Vagina (tissue), 2 donors: ENCODE measurements around the gene SLC2A4RG. TPM values are rescaled to one million over a fixed set of nuclear protein-coding genes. Genes with fewer than 3 reads are reported as not detected.
"Not testable (repeated sequence)": the region's sequence is repeated elsewhere in the genome, so short reads cannot be mapped to it uniquely, and the experiment has no call there.

ENCODE experiments used
- DNase-seq, 2 donors: peaks; one replicate each; pipeline ENCODE4 v3.0.0-alpha.2; 2017; ENCODE audit errors: extremely low spot score in 2 of 2
- H3K27ac ChIP-seq: fragments of 200-600 bp; sonication (generic); one replicate; pipeline ENCODE4 v1.5.1; 2019
- H3K27me3 ChIP-seq: fragments of 200-600 bp; sonication (generic); one replicate; pipeline ENCODE4 v1.5.1; 2019
- H3K36me3 ChIP-seq, 2 donors: fragments of 200-600 bp; sonication (generic); one replicate each; pipeline ENCODE4 v1.5.1; 2017 to 2019
- H3K4me1 ChIP-seq: fragments of 200-600 bp; sonication (generic); one replicate; pipeline ENCODE4 v1.5.1; 2019
- H3K4me3 ChIP-seq, 2 donors: fragments of 200-600 bp; sonication (generic); 1 replicate in 1 of 2; 2 replicates in 1 of 2; pipeline ENCODE4 v1.5.1; 2016 to 2019
- H3K9me3 ChIP-seq: fragments of 200-600 bp; sonication (generic); one replicate; pipeline ENCODE4 v1.5.1; 2019
- CTCF ChIP-seq, 3 experiments: fragments of 450-650 bp in 2 of 3; fragments of 200-600 bp in 1 of 3; sonication (generic) in 1 of 3; IDR thresholded peaks; one replicate each; pipeline ENCODE4 v1.5.1; 2017 to 2019; ENCODE audit warnings: antibody characterized with exemption in 3 of 3, mild to moderate bottlenecking in 2 of 3, moderate library complexity in 2 of 3
- POLR2A ChIP-seq, 2 donors: fragments of 450-650 bp; IDR thresholded peaks; one replicate each; pipeline ENCODE4 v1.6.1; 2017; ENCODE audit warnings: antibody characterized with exemption in 2 of 2, mild to moderate bottlenecking in 2 of 2, moderate library complexity in 2 of 2
- POLR2AphosphoS5 ChIP-seq, 2 donors: sonication (generic); formaldehyde crosslinking; IDR thresholded peaks; one replicate each; pipeline ENCODE4 v1.9.0; 2017; ENCODE audit warnings: antibody characterized with exemption in 2 of 2, mild to moderate bottlenecking in 2 of 2, low read depth in 1 of 2; ENCODE audit not compliant: insufficient read depth in 1 of 2
- intact Hi-C: fragments of 100-400 bp; cut with DNase I; formaldehyde crosslinking; loops from one replicate; pipeline ENCODE4 v1.15.1; 2023
- total RNA-seq: library from RNA; depleted of rRNA; stranded (reverse); fragments of >200 nt; gene quantifications from one replicate; pipeline ENCODE4 v1.2.3, GENCODE V29; 2016

Gene SLC2A4RG
- total RNA-seq, 1 donor from 2014 or later: 33.1 TPM

GRCh38 chr20:63711085-63711645 is 28.4 kb upstream of the SLC2A4RG start:
- Histone ChIP-seq H3K36me3 (peaks cover 4 to 29% of the 10 kb centered on the region in 2 donors), H3K27ac (no peak overlapping the region), H3K27me3 (no peaks in the 10 kb centered on the region), H3K9me3 (peaks cover 10% of the 10 kb centered on the region), H3K4me1 (peaks cover 29% of the 10 kb centered on the region), H3K4me3 (no peak overlapping the region)
- intact Hi-C loops: no loop called here
- DNase-seq: no peak
- TF ChIP-seq POLR2A (IDR thresholded peaks at IDR 0.05): no peak
- TF ChIP-seq POLR2AphosphoS5 (IDR thresholded peaks at IDR 0.05; ENCODE audit: insufficient read depth in 1 of 2, low read depth in 1 of 2): no peak
- TF ChIP-seq CTCF (IDR thresholded peaks at IDR 0.05): no peak

GRCh38 chr20:63712191-63712590 is 27.4 kb upstream of the SLC2A4RG start:
- H3K9me3 ChIP-seq: peaks cover 10% of the 10 kb centered on the region
- no peak overlapping the region for H3K27ac ChIP-seq
- peaks cover 4 to 27% of the 10 kb centered on the region in 2 donors for H3K36me3 ChIP-seq
- peaks cover 18% of the 10 kb centered on the region for H3K4me1 ChIP-seq
- TF ChIP-seq POLR2A (IDR thresholded peaks at IDR 0.05) (no peak), POLR2AphosphoS5 (IDR thresholded peaks at IDR 0.05; ENCODE audit: insufficient read depth in 1 of 2, low read depth in 1 of 2) (no peak), CTCF (IDR thresholded peaks at IDR 0.05) (no peak)
- H3K4me3 ChIP-seq: no peak overlapping the region
- H3K27me3 ChIP-seq: no peaks in the 10 kb centered on the region
- intact Hi-C loops: no loop called here
- DNase-seq: no peak

GRCh38 chr20:63714858-63715257 is 24.7 kb upstream of the SLC2A4RG start:
- TF ChIP-seq CTCF (IDR thresholded peaks at IDR 0.05) (no peak), POLR2A (IDR thresholded peaks at IDR 0.05) (no peak), POLR2AphosphoS5 (IDR thresholded peaks at IDR 0.05; ENCODE audit: insufficient read depth in 1 of 2, low read depth in 1 of 2) (no peak)
- H3K9me3 ChIP-seq: peaks cover 17% of the 10 kb centered on the region
- no peaks in the 10 kb centered on the region for H3K27me3 ChIP-seq
- peaks cover 4% of the 10 kb centered on the region for H3K4me1 ChIP-seq
- no peak overlapping the region for H3K4me3 ChIP-seq
- peaks cover 4 to 49% of the 10 kb centered on the region in 2 donors for H3K36me3 ChIP-seq
- H3K27ac ChIP-seq: no peak overlapping the region
- DNase-seq: no peak
- intact Hi-C loops: no loop called here

GRCh38 chr20:63718996-63719395 is 20.6 kb upstream of the SLC2A4RG start:
- Histone ChIP-seq H3K4me3 (no peak overlapping the region), H3K27me3 (no peaks in the 10 kb centered on the region), H3K4me1 (no peaks in the 10 kb centered on the region), H3K9me3 (peaks cover 17% of the 10 kb centered on the region), H3K27ac (no peak overlapping the region), H3K36me3 (peaks cover 0 to 54% of the 10 kb centered on the region in 2 donors)
- TF ChIP-seq CTCF (IDR thresholded peaks at IDR 0.05): no peak
- TF ChIP-seq POLR2AphosphoS5 (IDR thresholded peaks at IDR 0.05; ENCODE audit: insufficient read depth in 1 of 2, low read depth in 1 of 2): no peak
- no peak for TF ChIP-seq POLR2A (IDR thresholded peaks at IDR 0.05)
- DNase-seq: no peak
- intact Hi-C loops: no loop called here

- intact Hi-C loops, H3K4me1 ChIP-seq, H3K4me3 ChIP-seq, H3K27ac ChIP-seq, DNase-seq, H3K27me3 ChIP-seq: not testable (repeated sequence)
- H3K9me3 ChIP-seq: peaks cover 14% of the 10 kb centered on the region
- H3K36me3 ChIP-seq: peaks cover 0 to 37% of the 10 kb centered on the region in 2 donors
Measured at GRCh38 chr20:63722967-63723622, 16.5 kb upstream of the SLC2A4RG start.

- DNase-seq, H3K9me3 ChIP-seq, H3K27ac ChIP-seq, H3K27me3 ChIP-seq, H3K4me3 ChIP-seq, intact Hi-C loops, H3K4me1 ChIP-seq: not testable (repeated sequence)
- H3K36me3 ChIP-seq: peaks cover 0 to 30% of the 10 kb centered on the region in 2 donors
Measured at GRCh38 chr20:63730189-63730733, 9.3 kb upstream of the SLC2A4RG start.
